SU-DHL-6 (cell line): ENCODE results near the gene OR6V1.

Experiments used
- H2AFZ ChIP-seq: fragments of 200-600 bp; sonication (generic); 2 replicates; pipeline ENCODE4 v1.6.1; 2014; ENCODE audit warnings: low read depth, mild to moderate bottlenecking, moderate library complexity, mixed read lengths, antibody characterized with exemption, low read length; ENCODE audit not compliant: severe bottlenecking
- H3F3A ChIP-seq: fragments of 200-600 bp; shearing (Covaris generic); 2 replicates; pipeline ENCODE4 v1.6.0; 2016; ENCODE audit warnings: antibody characterized with exemption, mild to moderate bottlenecking; ENCODE audit not compliant: insufficient read depth
- H3K27ac ChIP-seq: fragments of 200-600 bp; sonication (generic); 2 replicates; pipeline ENCODE4 v1.5.1; 2016; ENCODE audit warnings: low read depth, mild to moderate bottlenecking, low read length, moderate library complexity, mixed read lengths
- H3K27me3 ChIP-seq: fragments of 200-600 bp; sonication (generic), shearing (Covaris generic); 2 replicates; pipeline ENCODE4 v1.6.0; 2014; ENCODE audit warnings: mild to moderate bottlenecking, low read length
- H3K36me3 ChIP-seq: fragments of 200-600 bp; sonication (generic); 2 replicates; pipeline ENCODE4 v1.6.1; 2014; ENCODE audit warnings: mild to moderate bottlenecking, low read length, mixed read lengths
- H3K4me2 ChIP-seq: fragments of 300-600, 200-600 bp; shearing (Covaris generic), sonication (generic); 2 replicates; pipeline ENCODE4 v1.6.0; 2014; ENCODE audit warnings: low read length, low read depth, mild to moderate bottlenecking; ENCODE audit not compliant: poor library complexity, severe bottlenecking
- H3K4me3 ChIP-seq: fragments of 200-600 bp; sonication (generic); 2 replicates; pipeline ENCODE4 v1.5.1; 2014; ENCODE audit warnings: antibody characterized with exemption, low read length, mild to moderate bottlenecking, mixed read lengths; ENCODE audit not compliant: insufficient read depth, poor library complexity, severe bottlenecking
- H3K79me2 ChIP-seq: fragments of 200-600 bp; sonication (generic); 2 replicates; pipeline ENCODE4 v1.6.1; 2014; ENCODE audit warnings: mild to moderate bottlenecking, low read length, moderate library complexity; ENCODE audit not compliant: insufficient read depth
- H3K9ac ChIP-seq: fragments of 200-600 bp; sonication (generic); 2 replicates; pipeline ENCODE4 v1.7.0; 2014; ENCODE audit warnings: mild to moderate bottlenecking, low read length
- H3K9me2 ChIP-seq: fragments of 200-600 bp; sonication (generic); replicated peaks from 2 replicates; pipeline ENCODE4 v1.6.1; 2014; ENCODE audit warnings: low read length; ENCODE audit not compliant: insufficient read depth
- H3K9me3 ChIP-seq: fragments of 200-600 bp; sonication (generic); 2 replicates; pipeline ENCODE4 v1.6.1; 2014; ENCODE audit warnings: low read length, mixed read lengths; ENCODE audit not compliant: insufficient read depth
- H4K20me1 ChIP-seq: fragments of 200-600 bp; sonication (generic); 2 replicates; pipeline ENCODE4 v1.6.1; 2014; ENCODE audit warnings: low read depth, mild to moderate bottlenecking, antibody characterized with exemption, low read length, moderate library complexity, mixed read lengths
- EZH2phosphoT487 ChIP-seq: fragments of 200-600 bp; sonication (generic), shearing (Covaris generic); conservative IDR thresholded peaks from 2 replicates; pipeline ENCODE4 v1.6.1; 2018; ENCODE audit warnings: mild to moderate bottlenecking, antibody characterized with exemption, low read length, moderate library complexity, mixed read lengths
- TF ChIP-seq, protein P1 (sequence below): fragments of 200-600 bp; sonication (generic); IDR thresholded peaks from one replicate; pipeline ENCODE4 v1.5.1; 2017; ENCODE audit warnings: antibody characterized with exemption, mild to moderate bottlenecking, low read length, moderate library complexity; ENCODE audit not compliant: insufficient read depth, poor library complexity, severe bottlenecking

The OR6V1 gene

GRCh38 chr7:143018931-143019330 is 33.2 kb upstream of the OR6V1 start:
- H4K20me1 ChIP-seq, result no peaks in the 10 kb centered on the region
- no peaks in the 10 kb centered on the region for H3K79me2 ChIP-seq
- no peaks in the 10 kb centered on the region for H3F3A ChIP-seq
- H3K27ac ChIP-seq, result no peak overlapping the region
- TF ChIP-seq, protein P1, sequence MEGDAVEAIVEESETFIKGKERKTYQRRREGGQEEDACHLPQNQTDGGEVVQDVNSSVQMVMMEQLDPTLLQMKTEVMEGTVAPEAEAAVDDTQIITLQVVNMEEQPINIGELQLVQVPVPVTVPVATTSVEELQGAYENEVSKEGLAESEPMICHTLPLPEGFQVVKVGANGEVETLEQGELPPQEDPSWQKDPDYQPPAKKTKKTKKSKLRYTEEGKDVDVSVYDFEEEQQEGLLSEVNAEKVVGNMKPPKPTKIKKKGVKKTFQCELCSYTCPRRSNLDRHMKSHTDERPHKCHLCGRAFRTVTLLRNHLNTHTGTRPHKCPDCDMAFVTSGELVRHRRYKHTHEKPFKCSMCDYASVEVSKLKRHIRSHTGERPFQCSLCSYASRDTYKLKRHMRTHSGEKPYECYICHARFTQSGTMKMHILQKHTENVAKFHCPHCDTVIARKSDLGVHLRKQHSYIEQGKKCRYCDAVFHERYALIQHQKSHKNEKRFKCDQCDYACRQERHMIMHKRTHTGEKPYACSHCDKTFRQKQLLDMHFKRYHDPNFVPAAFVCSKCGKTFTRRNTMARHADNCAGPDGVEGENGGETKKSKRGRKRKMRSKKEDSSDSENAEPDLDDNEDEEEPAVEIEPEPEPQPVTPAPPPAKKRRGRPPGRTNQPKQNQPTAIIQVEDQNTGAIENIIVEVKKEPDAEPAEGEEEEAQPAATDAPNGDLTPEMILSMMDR, result no peak
- no peak for TF ChIP-seq EZH2phosphoT487
- no peaks in the 10 kb centered on the region for H3K9me2 ChIP-seq
- H3K4me2 ChIP-seq, result no peak overlapping the region
- no peak overlapping the region for H2AFZ ChIP-seq
- no peaks in the 10 kb centered on the region for H3K9me3 ChIP-seq
- no peak overlapping the region for H3K9ac ChIP-seq
- no peaks in the 10 kb centered on the region for H3K36me3 ChIP-seq
- H3K4me3 ChIP-seq, result no peak overlapping the region
- no peaks in the 10 kb centered on the region for H3K27me3 ChIP-seq

GRCh38 chr7:143023047-143023446 is 29.1 kb upstream of the OR6V1 start:
- H3K9ac ChIP-seq, result no peak overlapping the region
- no peak overlapping the region for H3K27ac ChIP-seq
- H3K9me2 ChIP-seq, result no peaks in the 10 kb centered on the region
- H4K20me1 ChIP-seq, result no peaks in the 10 kb centered on the region
- no peaks in the 10 kb centered on the region for H3K36me3 ChIP-seq
- no peaks in the 10 kb centered on the region for H3K9me3 ChIP-seq
- TF ChIP-seq, protein P1, result no peak
- no peak for TF ChIP-seq EZH2phosphoT487
- H3F3A ChIP-seq, result no peaks in the 10 kb centered on the region
- no peaks in the 10 kb centered on the region for H3K27me3 ChIP-seq
- H2AFZ ChIP-seq, result no peak overlapping the region
- no peak overlapping the region for H3K4me3 ChIP-seq
- H3K4me2 ChIP-seq, result no peak overlapping the region
- no peaks in the 10 kb centered on the region for H3K79me2 ChIP-seq

- no peak for TF ChIP-seq EZH2phosphoT487
- H3K27me3 ChIP-seq, result no peaks in the 10 kb centered on the region
- H3K36me3 ChIP-seq, result no peaks in the 10 kb centered on the region
- no peaks in the 10 kb centered on the region for H3K9me2 ChIP-seq
- no peaks in the 10 kb centered on the region for H3K9me3 ChIP-seq
- H2AFZ ChIP-seq, result no peak overlapping the region
- H3K79me2 ChIP-seq, result no peaks in the 10 kb centered on the region
- no peak overlapping the region for H3K4me2 ChIP-seq
- H3K27ac ChIP-seq, result no peak overlapping the region
- no peaks in the 10 kb centered on the region for H3F3A ChIP-seq
- no peak overlapping the region for H3K4me3 ChIP-seq
- no peaks in the 10 kb centered on the region for H4K20me1 ChIP-seq
- H3K9ac ChIP-seq, result no peak overlapping the region
These were observed 26.8 kb upstream of the OR6V1 start for GRCh38 chr7:143025371-143025770.

GRCh38 chr7:143027032-143027431 is 25.1 kb upstream of the OR6V1 start, which contains the start of gene OR9A2:
TSS of gene OR9A2 (minus strand) at chr7:143027132. CDS start at chr7:143027132, 0 bp downstream.
- Histone ChIP-seq H3K9ac (no peak within 1 kb of the TSS), H3K9me2 (no peaks in the 10 kb centered on the region), H3K4me3 (no peak within 1 kb of the TSS), H3K4me2 (no peak within 1 kb of the TSS), H3K27me3 (no peaks in the 10 kb centered on the region), H3K36me3 (no peaks in the 10 kb centered on the region), H3K9me3 (no peaks in the 10 kb centered on the region), H2AFZ (no peak within 1 kb of the TSS), H4K20me1 (no peaks in the 10 kb centered on the region), H3F3A (no peaks in the 10 kb centered on the region), H3K27ac (no peak within 1 kb of the TSS), H3K79me2 (no peaks in the 10 kb centered on the region)
- TF ChIP-seq EZH2phosphoT487, result no peak
- TF ChIP-seq, protein P1, result no peak
